Astrocyte (in vitro differentiated cells and primary cell): ENCODE results near the gene KAT7. TPM values are rescaled to one million over a fixed set of nuclear protein-coding genes. Genes with fewer than 3 reads are reported as not detected.

Experiments used
- DNase-seq: peaks from one replicate; pipeline ENCODE4 v3.0.0-alpha.2; 2010; ENCODE audit warnings: low read depth
- FAIRE-seq: peaks from 2 replicates; lab custom pipeline; 2011; peaks lifted over from hg19 to GRCh38; lab: Jason Lieb, UNC
- H2AFZ ChIP-seq: 2 replicates; pipeline ENCODE4 v1.6.0; 2012; ENCODE audit warnings: low read depth, low read length, inconsistent platforms
- H3K27ac ChIP-seq: 2 replicates; pipeline ENCODE4 v1.5.1; 2011; ENCODE audit warnings: low read depth, low read length, inconsistent platforms
- H3K27me3 ChIP-seq: 2 replicates; pipeline ENCODE4 v1.6.0; 2011; ENCODE audit warnings: low read length, inconsistent platforms; ENCODE audit not compliant: insufficient read depth
- H3K36me3 ChIP-seq: 2 replicates; pipeline ENCODE4 v1.5.1; 2011; ENCODE audit warnings: low read length, inconsistent platforms; ENCODE audit not compliant: insufficient read depth
- H3K4me1 ChIP-seq: 2 replicates; pipeline ENCODE4 v1.5.1; 2011; ENCODE audit warnings: low read length, inconsistent platforms; ENCODE audit not compliant: insufficient read depth
- H3K4me2 ChIP-seq: 2 replicates; pipeline ENCODE4 v1.6.0; 2012; ENCODE audit warnings: low read length, inconsistent platforms
- H3K4me3 ChIP-seq: 2 replicates; pipeline ENCODE4 v1.5.1; 2011; ENCODE audit warnings: low read depth, mild to moderate bottlenecking, low read length, inconsistent platforms; ENCODE audit not compliant: insufficient read depth
- H3K79me2 ChIP-seq: 2 replicates; pipeline ENCODE4 v1.6.0; 2012; ENCODE audit warnings: mild to moderate bottlenecking, low read length, inconsistent platforms; ENCODE audit not compliant: insufficient read depth
- H3K9ac ChIP-seq: 2 replicates; pipeline ENCODE4 v1.6.0; 2012; ENCODE audit warnings: mild to moderate bottlenecking, low read length, inconsistent platforms
- H3K9me3 ChIP-seq: 2 replicates; pipeline ENCODE4 v1.5.1; 2012; ENCODE audit warnings: low read depth, mild to moderate bottlenecking, low read length, inconsistent platforms; ENCODE audit not compliant: insufficient read depth
- H4K20me1 ChIP-seq: 2 replicates; pipeline ENCODE4 v1.6.0; 2012; ENCODE audit warnings: low read length, inconsistent platforms; ENCODE audit not compliant: insufficient read depth
- H3K27ac Mint-ChIP-seq: one replicate; pipeline ENCODE4 v1.8.0; 2021; ENCODE audit warnings: mild to moderate bottlenecking, mixed read lengths; ENCODE audit not compliant: unreplicated experiment
- H3K27me3 Mint-ChIP-seq: one replicate; pipeline ENCODE4 v1.8.0; 2021; ENCODE audit warnings: low read depth, mixed read lengths; ENCODE audit not compliant: unreplicated experiment
- H3K36me3 Mint-ChIP-seq: one replicate; pipeline ENCODE4 v1.8.0; 2021; ENCODE audit warnings: low read depth, mixed read lengths; ENCODE audit not compliant: unreplicated experiment
- H3K4me1 Mint-ChIP-seq: one replicate; pipeline ENCODE4 v1.8.0; 2021; ENCODE audit warnings: low read depth, mixed read lengths; ENCODE audit not compliant: unreplicated experiment
- H3K4me3 Mint-ChIP-seq: one replicate; pipeline ENCODE4 v1.8.0; 2021; ENCODE audit warnings: mild to moderate bottlenecking, moderate library complexity, mixed read lengths; ENCODE audit not compliant: unreplicated experiment
- H3K9me3 Mint-ChIP-seq: one replicate; pipeline ENCODE4 v1.8.0; 2021; ENCODE audit warnings: mild to moderate bottlenecking, mixed read lengths; ENCODE audit not compliant: unreplicated experiment
- CTCF ChIP-seq: IDR thresholded peaks from 2 replicates; pipeline ENCODE4 v1.5.1; 2011; ENCODE audit warnings: low read depth, mild to moderate bottlenecking, inconsistent platforms, low read length, moderate library complexity; ENCODE audit not compliant: insufficient read depth
- EZH2 ChIP-seq: IDR thresholded peaks from 2 replicates; pipeline ENCODE4 v1.6.1; 2012; ENCODE audit warnings: mild to moderate bottlenecking, low read length, inconsistent platforms; ENCODE audit not compliant: insufficient read depth
- total RNA-seq: library from RNA; stranded (reverse); gene quantifications from 2 replicates; pipeline ENCODE4 v1.2.1, GENCODE V29; 2021

KAT7 gene
- total RNA-seq, 1 donor from 2014 or later, result 42.0 TPM

- Histone ChIP-seq H3K9me3 (no peaks in the 10 kb centered on the region), H3K27me3 (no peaks in the 10 kb centered on the region), H4K20me1 (peaks cover 3% of the 10 kb centered on the region), H3K4me2 (no peak overlapping the region), H3K36me3 (no peaks in the 10 kb centered on the region), H2AFZ (no peak overlapping the region), H3K79me2 (no peaks in the 10 kb centered on the region), H3K9ac (no peak overlapping the region), H3K4me1 (no peaks in the 10 kb centered on the region), H3K4me3 (no peak overlapping the region), H3K27ac (no peak overlapping the region)
- DNase-seq (no peak), FAIRE-seq (no peak)
- H3K9me3 Mint-ChIP-seq, result peaks cover 4% of the 10 kb centered on the region
- peaks cover 5% of the 10 kb centered on the region for H3K4me1 Mint-ChIP-seq
- H3K4me3 Mint-ChIP-seq, result no peak overlapping the region
- H3K27ac Mint-ChIP-seq, result no peak overlapping the region
- peaks cover 4% of the 10 kb centered on the region for H3K36me3 Mint-ChIP-seq
- no peaks in the 10 kb centered on the region for H3K27me3 Mint-ChIP-seq
- no peak for TF ChIP-seq EZH2
- TF ChIP-seq CTCF, result no peak
Measured at GRCh38 chr17:49749730-49750129, 38.8 kb upstream of the KAT7 start.

GRCh38 chr17:49752508-49752907, 36.0 kb upstream of the KAT7 start:
- no peak overlapping the region for H3K4me3 Mint-ChIP-seq
- DNase-seq, result no peak
- no peak overlapping the region for H3K9ac ChIP-seq
- no peak overlapping the region for H3K4me2 ChIP-seq
- H3K27me3 ChIP-seq, result no peaks in the 10 kb centered on the region
- no peak overlapping the region for H3K27ac Mint-ChIP-seq
- H3K27ac ChIP-seq, result no peak overlapping the region
- TF ChIP-seq EZH2 (no peak), CTCF (no peak)
- H2AFZ ChIP-seq, result no peak overlapping the region
- H3K9me3 Mint-ChIP-seq, result peaks cover 2% of the 10 kb centered on the region
- peaks cover under 1% of the 10 kb centered on the region for H3K4me1 Mint-ChIP-seq
- H4K20me1 ChIP-seq, result peaks cover 3% of the 10 kb centered on the region
- H3K4me1 ChIP-seq, result no peaks in the 10 kb centered on the region
- peaks cover 2% of the 10 kb centered on the region for H3K36me3 Mint-ChIP-seq
- no peaks in the 10 kb centered on the region for H3K9me3 ChIP-seq
- no peaks in the 10 kb centered on the region for H3K36me3 ChIP-seq
- H3K27me3 Mint-ChIP-seq, result no peaks in the 10 kb centered on the region
- no peaks in the 10 kb centered on the region for H3K79me2 ChIP-seq
- no peak overlapping the region for H3K4me3 ChIP-seq
- FAIRE-seq, result no peak

- Histone ChIP-seq H3K9me3 (no peaks in the 10 kb centered on the region), H4K20me1 (peaks cover 3% of the 10 kb centered on the region), H3K4me3 (no peak overlapping the region), H3K27ac (no peak overlapping the region), H3K9ac (no peak overlapping the region), H3K79me2 (no peaks in the 10 kb centered on the region), H3K27me3 (no peaks in the 10 kb centered on the region), H2AFZ (no peak overlapping the region), H3K4me1 (no peaks in the 10 kb centered on the region), H3K36me3 (no peaks in the 10 kb centered on the region), H3K4me2 (no peak overlapping the region)
- H3K27me3 Mint-ChIP-seq, result no peaks in the 10 kb centered on the region
- H3K27ac Mint-ChIP-seq, result no peak overlapping the region
- DNase-seq (no peak), FAIRE-seq (no peak)
- H3K4me1 Mint-ChIP-seq, result no peaks in the 10 kb centered on the region
- H3K9me3 Mint-ChIP-seq, result peaks cover 2% of the 10 kb centered on the region
- no peaks in the 10 kb centered on the region for H3K36me3 Mint-ChIP-seq
- H3K4me3 Mint-ChIP-seq, result no peak overlapping the region
- no peak for TF ChIP-seq EZH2
- TF ChIP-seq CTCF, result no peak
Measured at GRCh38 chr17:49753959-49754391, 34.5 kb upstream of the KAT7 start.
